ENCODE results near the gene TNIP3.

The TNIP3 gene

GRCh38 chr4:121146530-121146929, 17.6 kb downstream of the TNIP3 start:
- no peaks in the 10 kb centered on the region for H3K4me1 Mint-ChIP-seq
- TF ChIP-seq CTCF (IDR thresholded peaks at IDR 0.05; ENCODE audit: unreplicated experiment in 3 of 3): no peak
- H3K36me3 Mint-ChIP-seq (ENCODE audit: low read depth): no peaks in the 10 kb centered on the region
- no peaks in the 10 kb centered on the region for H3K27me3 Mint-ChIP-seq (ENCODE audit: low read depth)
- no peak overlapping the region for H3K4me3 Mint-ChIP-seq
- no peak overlapping the region for H3K27ac Mint-ChIP-seq
- no peaks in the 10 kb centered on the region for H3K9me3 Mint-ChIP-seq

GRCh38 chr4:121145430-121145829, 18.7 kb downstream of the TNIP3 start:
- no peaks in the 10 kb centered on the region for H3K36me3 Mint-ChIP-seq (ENCODE audit: low read depth)
- no peak overlapping the region for H3K27ac Mint-ChIP-seq
- no peaks in the 10 kb centered on the region for H3K4me1 Mint-ChIP-seq
- no peak for TF ChIP-seq CTCF (IDR thresholded peaks at IDR 0.05; ENCODE audit: unreplicated experiment in 3 of 3)
- H3K4me3 Mint-ChIP-seq: no peak overlapping the region
- H3K27me3 Mint-ChIP-seq (ENCODE audit: low read depth): no peaks in the 10 kb centered on the region
- H3K9me3 Mint-ChIP-seq: no peaks in the 10 kb centered on the region

- H3K27ac Mint-ChIP-seq: no peak overlapping the region
- H3K4me3 Mint-ChIP-seq: no peak overlapping the region
- H3K4me1 Mint-ChIP-seq: peaks cover 4% of the 10 kb centered on the region
- H3K9me3 Mint-ChIP-seq: no peaks in the 10 kb centered on the region
- no peak for TF ChIP-seq CTCF (IDR thresholded peaks at IDR 0.05; ENCODE audit: unreplicated experiment in 3 of 3)
- H3K27me3 Mint-ChIP-seq (ENCODE audit: low read depth): no peaks in the 10 kb centered on the region
- no peaks in the 10 kb centered on the region for H3K36me3 Mint-ChIP-seq (ENCODE audit: low read depth)
These were observed 20.1 kb downstream of the TNIP3 start for GRCh38 chr4:121144021-121144420.

GRCh38 chr4:121143131-121143530, 21.0 kb downstream of the TNIP3 start:
- H3K4me3 Mint-ChIP-seq: no peak overlapping the region
- H3K4me1 Mint-ChIP-seq: peaks cover 4% of the 10 kb centered on the region
- TF ChIP-seq CTCF (IDR thresholded peaks at IDR 0.05; ENCODE audit: unreplicated experiment in 3 of 3): no peak
- no peaks in the 10 kb centered on the region for H3K27me3 Mint-ChIP-seq (ENCODE audit: low read depth)
- H3K9me3 Mint-ChIP-seq: no peaks in the 10 kb centered on the region
- H3K27ac Mint-ChIP-seq: no peak overlapping the region
- H3K36me3 Mint-ChIP-seq (ENCODE audit: low read depth): no peaks in the 10 kb centered on the region

- no peak for TF ChIP-seq CTCF (IDR thresholded peaks at IDR 0.05; ENCODE audit: unreplicated experiment in 3 of 3)
- no peaks in the 10 kb centered on the region for H3K36me3 Mint-ChIP-seq (ENCODE audit: low read depth)
- no peaks in the 10 kb centered on the region for H3K27me3 Mint-ChIP-seq (ENCODE audit: low read depth)
- H3K4me3 Mint-ChIP-seq: no peak overlapping the region
- peaks cover 4% of the 10 kb centered on the region for H3K4me1 Mint-ChIP-seq
- H3K27ac Mint-ChIP-seq: no peak overlapping the region
- H3K9me3 Mint-ChIP-seq: no peaks in the 10 kb centered on the region
These were observed 23.2 kb downstream of the TNIP3 start for GRCh38 chr4:121140716-121141460.
